PC-9 (cell line): ENCODE results near the gene MIDN. TPM values are rescaled to one million over a fixed set of nuclear protein-coding genes. Genes with fewer than 3 reads are reported as not detected.

Experiments
- BruUV-seq: library from RNA; stranded (reverse); fragments of 400-500 nt; replicated peaks from 2 replicates; lab custom pipeline; 2021; lab: Mats Ljungman, UMichigan
- CTCF ChIA-PET: fragments of 300-600 bp; sonication (Branson Sonifier 250); formaldehyde crosslinking; loops from one replicate; lab custom pipeline; 2022; ENCODE audit warnings: antibody characterized with exemption; lab: Charles Lee
- POLR2A ChIA-PET: fragments of 300-600 bp; sonication (Branson Sonifier 250); formaldehyde crosslinking; loops from one replicate; lab custom pipeline; 2022; ENCODE audit warnings: antibody characterized with exemption; ENCODE audit not compliant: unreplicated experiment; lab: Charles Lee
- DNase-seq, 2 experiments: peaks; one replicate each; pipeline versions ENCODE4 v3.0.0 to v3.0.0-alpha.2; 2015 to 2022; ENCODE audit warnings: mixed read lengths in 1 of 2
- H2AFZ ChIP-seq: fragments of 200-600 bp; sonication (generic); 2 replicates; pipeline ENCODE4 v1.8.1; 2017; ENCODE audit warnings: antibody characterized with exemption
- H3F3A ChIP-seq: fragments of 200-600 bp; sonication (generic); 2 replicates; pipeline ENCODE4 v1.8.1; 2017; ENCODE audit warnings: antibody characterized with exemption, mild to moderate bottlenecking, low read depth; ENCODE audit not compliant: insufficient read depth
- H3K27ac ChIP-seq: fragments of 200-600 bp; sonication (generic); 2 replicates; pipeline ENCODE4 v1.6.1; 2016; ENCODE audit warnings: mixed run types
- H3K27me3 ChIP-seq: fragments of 200-600 bp; sonication (generic); 2 replicates; pipeline ENCODE4 v1.6.1; 2016; ENCODE audit warnings: low read depth, mixed run types; ENCODE audit not compliant: insufficient read depth
- H3K36me3 ChIP-seq: fragments of 200-600 bp; sonication (generic); 2 replicates; pipeline ENCODE4 v1.6.1; 2016; ENCODE audit warnings: low read depth, mixed run types
- H3K4me1 ChIP-seq: fragments of 200-600 bp; sonication (generic); replicated peaks from 2 replicates; pipeline ENCODE4 v1.6.1; 2016; ENCODE audit warnings: mixed run types; ENCODE audit not compliant: insufficient read depth
- H3K4me2 ChIP-seq: fragments of 200-600 bp; sonication (generic); 2 replicates; pipeline ENCODE4 v1.6.1; 2017; ENCODE audit warnings: mixed run types
- H3K4me3 ChIP-seq: fragments of 200-600 bp; sonication (generic); 2 replicates; pipeline ENCODE4 v1.6.1; 2016; ENCODE audit warnings: mixed run types
- H3K79me2 ChIP-seq: fragments of 200-600 bp; sonication (generic); 2 replicates; pipeline ENCODE4 v1.6.1; 2017; ENCODE audit warnings: low read depth, mixed run types
- H3K9me2 ChIP-seq: fragments of 200-600 bp; sonication (generic); 2 replicates; pipeline ENCODE4 v1.8.1; 2017; ENCODE audit warnings: mild to moderate bottlenecking; ENCODE audit not compliant: insufficient read depth
- H3K9me3 ChIP-seq: fragments of 200-600 bp; sonication (generic); 2 replicates; pipeline ENCODE4 v1.8.1; 2016; ENCODE audit warnings: low read depth; ENCODE audit not compliant: insufficient read depth
- H4K20me1 ChIP-seq: fragments of 200-600 bp; sonication (generic); 2 replicates; pipeline ENCODE4 v1.8.1; 2017; ENCODE audit not compliant: insufficient read depth
- EZH2 ChIP-seq: fragments of 200-600 bp; sonication (generic); IDR thresholded peaks from 2 replicates; pipeline ENCODE4 v1.8.0; 2017; ENCODE audit warnings: antibody characterized with exemption, low read depth
- intact Hi-C: fragments of 100-400 bp; cut with micrococcal nuclease; formaldehyde crosslinking; loops from one replicate; pipeline ENCODE4 v1.10.0; 2022; ENCODE audit not compliant: unreplicated experiment
- total RNA-seq: library from RNA; stranded (reverse); gene quantifications from 2 replicates; pipeline ENCODE4 v1.2.3, GENCODE V29; 2021
- TF ChIP-seq, protein P1 (sequence below): fragments of 200-600 bp; sonication (generic); conservative IDR thresholded peaks from 2 replicates; pipeline ENCODE4 v1.6.1; 2017; ENCODE audit warnings: mixed run types, antibody characterized with exemption, mild to moderate bottlenecking, moderate library complexity

The MIDN gene
- total RNA-seq, 1 experiment from 2014 or later, result 61.4 TPM

DNA sequence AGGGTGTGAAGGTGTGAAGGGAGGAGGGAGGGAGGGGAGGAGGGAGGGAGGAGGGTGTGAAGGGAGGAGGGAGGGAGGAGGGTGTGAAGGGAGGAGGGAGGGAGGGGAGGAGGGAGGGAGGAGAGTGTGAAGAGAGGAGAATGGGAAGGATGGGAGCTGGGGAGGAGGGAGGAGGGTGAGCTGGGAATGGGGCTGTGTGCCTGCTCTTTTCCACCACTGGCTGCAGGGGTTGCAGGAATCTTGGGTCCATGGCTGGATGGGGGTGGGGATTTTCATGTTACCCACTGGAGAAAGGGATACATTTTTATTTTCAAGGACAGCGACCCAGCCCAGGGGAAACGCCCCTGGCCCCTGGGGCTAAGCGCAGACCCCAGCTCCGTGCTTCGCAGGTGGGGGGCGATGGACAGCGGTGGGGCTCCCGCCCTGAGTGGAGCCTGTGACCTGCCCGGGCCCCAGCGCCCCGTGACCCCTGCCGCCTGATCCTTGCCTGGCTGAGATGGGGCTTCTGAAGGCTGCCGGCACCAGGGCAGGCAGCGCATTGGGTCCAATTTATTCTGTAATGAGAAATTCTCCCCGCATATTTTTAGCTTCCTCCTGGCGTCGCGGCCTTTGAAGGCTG is 34.3 kb downstream of the MIDN start:
- DNase-seq, result no peak
- Histone ChIP-seq H3K79me2 (no peaks in the 10 kb centered on the region), H3K9me2 (no peaks in the 10 kb centered on the region), H3K4me1 (no peaks in the 10 kb centered on the region), H3K27me3 (0 out of 2 replicates have a peak, but pooled peaks cover 12% of the 10 kb centered on the region), H3K27ac (no peak overlapping the region), H2AFZ (no peak overlapping the region), H3K4me2 (no peak overlapping the region), H3K9me3 (no peaks in the 10 kb centered on the region), H4K20me1 (peaks cover 5% of the 10 kb centered on the region), H3F3A (peaks cover 14% of the 10 kb centered on the region; the same call in 1 of the 2 replicates), H3K4me3 (no peak overlapping the region), H3K36me3 (no peaks in the 10 kb centered on the region)
- intact Hi-C loops, result no loop called here
- ChIA-PET POLR2A (no interaction called here), CTCF (interaction anchor here (0.6 kb wide), 1 partner anchor 737 kb away, joined by 5 read pairs; no protein-coding TSS in a partner anchor)
- TF ChIP-seq EZH2, result no peak
- TF ChIP-seq, protein P1, sequence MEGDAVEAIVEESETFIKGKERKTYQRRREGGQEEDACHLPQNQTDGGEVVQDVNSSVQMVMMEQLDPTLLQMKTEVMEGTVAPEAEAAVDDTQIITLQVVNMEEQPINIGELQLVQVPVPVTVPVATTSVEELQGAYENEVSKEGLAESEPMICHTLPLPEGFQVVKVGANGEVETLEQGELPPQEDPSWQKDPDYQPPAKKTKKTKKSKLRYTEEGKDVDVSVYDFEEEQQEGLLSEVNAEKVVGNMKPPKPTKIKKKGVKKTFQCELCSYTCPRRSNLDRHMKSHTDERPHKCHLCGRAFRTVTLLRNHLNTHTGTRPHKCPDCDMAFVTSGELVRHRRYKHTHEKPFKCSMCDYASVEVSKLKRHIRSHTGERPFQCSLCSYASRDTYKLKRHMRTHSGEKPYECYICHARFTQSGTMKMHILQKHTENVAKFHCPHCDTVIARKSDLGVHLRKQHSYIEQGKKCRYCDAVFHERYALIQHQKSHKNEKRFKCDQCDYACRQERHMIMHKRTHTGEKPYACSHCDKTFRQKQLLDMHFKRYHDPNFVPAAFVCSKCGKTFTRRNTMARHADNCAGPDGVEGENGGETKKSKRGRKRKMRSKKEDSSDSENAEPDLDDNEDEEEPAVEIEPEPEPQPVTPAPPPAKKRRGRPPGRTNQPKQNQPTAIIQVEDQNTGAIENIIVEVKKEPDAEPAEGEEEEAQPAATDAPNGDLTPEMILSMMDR, result no peak
- BruUV-seq, result no TSS peak

DNA sequence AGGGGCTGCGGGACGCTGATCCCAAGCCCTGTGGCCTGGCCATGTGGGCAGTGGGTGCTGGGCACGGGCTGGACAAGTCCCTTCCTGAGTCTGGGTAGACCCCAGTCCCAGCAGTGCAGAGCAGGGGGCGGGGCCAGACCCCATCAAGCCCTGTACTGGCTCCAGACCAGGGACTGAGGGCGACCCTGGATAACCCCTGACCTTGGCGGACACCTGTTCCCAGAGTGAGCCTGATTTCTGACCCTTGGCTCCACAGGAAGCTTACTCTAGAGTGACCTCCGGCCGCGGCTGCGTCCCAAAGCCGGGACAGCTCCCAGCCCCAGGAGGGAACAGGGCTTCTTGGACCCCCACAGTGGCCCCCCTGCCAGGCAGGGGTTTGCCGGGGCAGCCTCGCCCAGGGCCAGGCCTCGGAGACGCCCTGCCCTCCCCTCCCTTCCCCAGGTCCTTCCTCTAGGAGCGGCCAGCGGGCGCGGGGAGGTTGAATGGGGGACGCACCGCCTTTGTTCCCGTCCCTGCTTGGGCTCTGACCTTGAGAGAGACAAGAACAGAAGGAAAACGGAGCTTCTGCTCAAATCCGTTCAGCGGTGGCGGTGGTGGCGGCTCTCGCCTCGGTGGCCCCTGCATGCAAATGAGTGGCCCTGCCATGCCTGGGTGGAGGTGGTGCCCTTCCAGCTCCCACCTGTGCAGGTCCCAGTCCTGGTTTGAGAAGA is 35.0 kb downstream of the MIDN start:
- no peak for TF ChIP-seq EZH2
- TF ChIP-seq, protein P1, result no peak
- BruUV-seq, result no TSS peak
- DNase-seq, result no peak
- Histone ChIP-seq H3K27me3 (0 out of 2 replicates have a peak, but pooled peaks cover 19% of the 10 kb centered on the region), H2AFZ (no peak overlapping the region), H3K4me3 (no peak overlapping the region), H3K27ac (no peak overlapping the region), H3F3A (peaks cover 14% of the 10 kb centered on the region; the same call in 1 of the 2 replicates), H4K20me1 (peaks cover 5% of the 10 kb centered on the region), H3K4me2 (no peak overlapping the region), H3K9me3 (no peaks in the 10 kb centered on the region), H3K79me2 (no peaks in the 10 kb centered on the region), H3K9me2 (no peaks in the 10 kb centered on the region), H3K4me1 (no peaks in the 10 kb centered on the region), H3K36me3 (no peaks in the 10 kb centered on the region)
- intact Hi-C loops, result no loop called here
- ChIA-PET POLR2A (no interaction called here), CTCF (no interaction called here)

DNA sequence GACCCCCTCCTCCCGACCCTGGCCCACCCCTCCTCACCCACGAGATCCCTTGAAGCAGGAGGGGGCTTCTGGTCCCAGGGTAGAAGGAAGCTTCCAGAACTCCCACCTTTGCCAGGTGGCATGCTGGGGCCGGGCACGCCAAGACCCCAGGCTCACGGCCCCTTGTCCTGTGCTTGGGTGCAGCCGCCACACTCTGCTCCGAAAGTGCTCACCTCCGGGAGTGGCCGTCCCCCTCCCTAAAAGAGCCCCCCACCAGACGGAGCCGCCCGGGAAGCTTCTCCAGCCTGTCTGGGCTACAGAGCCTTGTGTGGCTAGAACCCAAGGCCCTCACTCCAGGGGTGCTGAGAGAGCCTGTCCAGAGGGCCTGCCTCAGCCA is 35.5 kb downstream of the MIDN start:
- ChIA-PET POLR2A (no interaction called here), CTCF (no interaction called here)
- BruUV-seq, result no TSS peak
- Histone ChIP-seq H3K79me2 (no peaks in the 10 kb centered on the region), H3K4me2 (no peak overlapping the region), H3K9me3 (no peaks in the 10 kb centered on the region), H3K4me3 (no peak overlapping the region), H3K36me3 (no peaks in the 10 kb centered on the region), H3K27ac (no peak overlapping the region), H2AFZ (no peak overlapping the region), H4K20me1 (peaks cover 5% of the 10 kb centered on the region), H3F3A (peaks cover 14% of the 10 kb centered on the region; the same call in 1 of the 2 replicates), H3K4me1 (no peaks in the 10 kb centered on the region), H3K27me3 (0 out of 2 replicates have a peak, but pooled peaks cover 19% of the 10 kb centered on the region), H3K9me2 (no peaks in the 10 kb centered on the region)
- TF ChIP-seq, protein P1, result no peak
- TF ChIP-seq EZH2, result no peak
- intact Hi-C loops, result no loop called here
- no peak for DNase-seq
